Kidney (tissue), 14 donors: ENCODE results near the gene MKNK1. TPM values are rescaled to one million over a fixed set of nuclear protein-coding genes. Genes with fewer than 3 reads are reported as not detected.
A peak's percentile ranks its signal among the peaks of the same experiment; 100 is the strongest.

Experiments used
- DNase-seq, 5 donors: peaks; one replicate each; pipeline ENCODE4 v3.0.0-alpha.2; 2013 to 2020
- FAIRE-seq: peaks from 2 replicates; lab custom pipeline; 2012; peaks lifted over from hg19 to GRCh38; lab: Jason Lieb, UNC
- H3K27ac ChIP-seq, 2 donors: one replicate each; pipeline ENCODE4 v1.7.0; 2013; ENCODE audit warnings: low read depth in 2 of 2, low read length in 2 of 2, inconsistent platforms in 1 of 2
- H3K27me3 ChIP-seq: one replicate; pipeline ENCODE4 v1.7.1; 2013; ENCODE audit warnings: low read length, inconsistent platforms; ENCODE audit not compliant: control insufficient read depth, insufficient read depth
- H3K36me3 ChIP-seq, 3 donors: one replicate each; pipeline versions ENCODE4 v1.7.0 to v1.7.1; 2013; ENCODE audit warnings: low read length in 3 of 3, control low read depth in 1 of 3, inconsistent platforms in 1 of 3; ENCODE audit not compliant: insufficient read depth in 3 of 3, control insufficient read depth in 2 of 3
- H3K4me1 ChIP-seq, 3 donors: one replicate each; pipeline versions ENCODE4 v1.7.0 to v1.7.1; 2013; ENCODE audit warnings: low read length in 3 of 3, inconsistent platforms in 1 of 3, low read depth in 1 of 3; ENCODE audit not compliant: control insufficient read depth in 2 of 3, insufficient read depth in 2 of 3
- H3K4me3 ChIP-seq, 3 donors: one replicate each; pipeline versions ENCODE4 v1.7.0 to v1.8.1; 2013; ENCODE audit warnings: low read length in 3 of 3, control low read depth in 1 of 3, inconsistent platforms in 1 of 3
- H3K9ac ChIP-seq, 3 donors: one replicate each; pipeline versions ENCODE4 v1.7.0 to v1.7.1; 2013; ENCODE audit warnings: low read length in 3 of 3, control low read depth in 1 of 3, inconsistent platforms in 1 of 3
- H3K9me3 ChIP-seq, 3 donors: one replicate each; pipeline versions ENCODE4 v1.7.0 to v1.7.1; 2013; ENCODE audit warnings: low read length in 3 of 3, control low read depth in 1 of 3, inconsistent platforms in 1 of 3; ENCODE audit not compliant: control insufficient read depth in 2 of 3, insufficient read depth in 1 of 3
- intact Hi-C: fragments of 100-400 bp; cut with DNase I; formaldehyde crosslinking; loops from one replicate; pipeline ENCODE4 v1.11.1; 2022
- polyA plus RNA-seq: library from polyadenylated mRNA; stranded (reverse); fragments of 350-450 nt; fragmentation: Illumina TruSeq; extraction: RNeasy Lipid Tissue Mini Kit (QIAGEN cat#74804); gene quantifications from one replicate; pipeline ENCODE4 v1.2.3, GENCODE V29; 2014; ENCODE audit warnings: low read depth, low replicate concordance; ENCODE audit not compliant: insufficient read depth
- total RNA-seq: library from RNA; stranded (reverse); fragmentation: NEBNext Ultra II Directional; extraction: Animal tissue kit (Norgen Biotek cat#: 25700); gene quantifications from one replicate; pipeline ENCODE4 v1.2.1, GENCODE V29; 2021
- TF ChIP-seq, protein P1 (sequence below): IDR thresholded peaks from 3 replicates; pipeline ENCODE4 v1.5.1; 2012; ENCODE audit warnings: mild to moderate bottlenecking, moderate library complexity, borderline replicate concordance; ENCODE audit not compliant: insufficient read depth; ENCODE audit errors: extremely low read depth
- donor health status: control.
- donor health status: control.
- donor health status: control.
- donor health status: control.
- donor health status: control.
- donor health status: DM: yes; HTN: yes; CAD: no.
- donor health status: Normal renal cell carcinoma (clear cell type).

MKNK1 gene
- total and polyA plus RNA-seq, 2 donors from 2014 or later = 17.5 to 49.7 TPM

DNA sequence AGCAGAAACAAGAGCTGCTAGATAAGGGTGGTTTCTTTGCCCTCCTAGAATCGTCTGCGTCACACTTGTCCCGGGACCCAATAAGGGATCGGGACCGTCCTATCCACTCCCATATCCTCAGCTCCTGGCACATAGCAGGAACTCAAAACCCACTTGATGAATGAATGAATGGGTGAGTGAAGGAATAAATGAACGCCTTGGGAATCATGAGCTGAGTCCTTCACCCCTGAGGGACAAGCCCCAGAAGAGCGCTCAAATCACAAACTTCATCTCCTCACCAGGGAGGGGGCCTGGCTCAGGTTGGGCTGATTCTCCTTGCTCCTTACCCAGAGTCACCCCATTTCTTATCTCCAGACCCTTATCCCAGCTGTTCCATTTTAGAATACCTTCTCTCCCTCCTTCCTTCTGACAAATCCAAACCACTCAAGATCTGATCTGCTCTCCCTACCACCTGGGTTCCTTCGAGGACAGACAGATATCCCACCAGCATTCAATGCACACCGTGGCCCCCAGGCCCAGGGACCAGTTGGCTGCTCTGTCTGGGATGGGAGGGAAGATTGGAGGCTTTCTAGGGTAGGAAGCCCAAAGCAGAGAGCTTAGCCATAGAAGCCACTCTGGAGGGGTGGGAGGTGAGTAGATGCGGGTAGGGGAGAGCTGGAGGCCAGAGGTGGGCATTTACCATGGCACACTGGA lies 13.2 kb upstream of the MKNK1 start:
- no peak for DNase-seq
- Histone ChIP-seq H3K27me3 (no peaks in the 10 kb centered on the region), H3K4me3 (peak overlapping the region; percentile 63 to 86 (median 72)), H3K36me3 (no peaks in the 10 kb centered on the region), H3K9me3 (no peaks in the 10 kb centered on the region), H3K27ac (peak overlapping the region; percentile 86 to 93), H3K9ac (peak overlapping the region; percentile 1 to 94 (median 45)), H3K4me1 (peaks cover 0 to 25% (median 12%) of the 10 kb centered on the region in 3 donors)
- TF ChIP-seq, protein P1, sequence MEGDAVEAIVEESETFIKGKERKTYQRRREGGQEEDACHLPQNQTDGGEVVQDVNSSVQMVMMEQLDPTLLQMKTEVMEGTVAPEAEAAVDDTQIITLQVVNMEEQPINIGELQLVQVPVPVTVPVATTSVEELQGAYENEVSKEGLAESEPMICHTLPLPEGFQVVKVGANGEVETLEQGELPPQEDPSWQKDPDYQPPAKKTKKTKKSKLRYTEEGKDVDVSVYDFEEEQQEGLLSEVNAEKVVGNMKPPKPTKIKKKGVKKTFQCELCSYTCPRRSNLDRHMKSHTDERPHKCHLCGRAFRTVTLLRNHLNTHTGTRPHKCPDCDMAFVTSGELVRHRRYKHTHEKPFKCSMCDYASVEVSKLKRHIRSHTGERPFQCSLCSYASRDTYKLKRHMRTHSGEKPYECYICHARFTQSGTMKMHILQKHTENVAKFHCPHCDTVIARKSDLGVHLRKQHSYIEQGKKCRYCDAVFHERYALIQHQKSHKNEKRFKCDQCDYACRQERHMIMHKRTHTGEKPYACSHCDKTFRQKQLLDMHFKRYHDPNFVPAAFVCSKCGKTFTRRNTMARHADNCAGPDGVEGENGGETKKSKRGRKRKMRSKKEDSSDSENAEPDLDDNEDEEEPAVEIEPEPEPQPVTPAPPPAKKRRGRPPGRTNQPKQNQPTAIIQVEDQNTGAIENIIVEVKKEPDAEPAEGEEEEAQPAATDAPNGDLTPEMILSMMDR = no peak
- no peak for FAIRE-seq
- intact Hi-C loops = no loop called here

- FAIRE-seq (no peak), DNase-seq (peak; percentile 64 to 93 (median 76))
- Histone ChIP-seq H3K27me3 (no peaks in the 10 kb centered on the region), H3K9me3 (no peaks in the 10 kb centered on the region), H3K4me3 (peak within 1 kb of the TSS; percentile 63 to 86 (median 72)), H3K9ac (peak within 1 kb of the TSS; percentile 45 to 94 (median 67)), H3K27ac (peak within 1 kb of the TSS; percentile 86 to 93), H3K4me1 (peaks cover 0 to 28% (median 12%) of the 10 kb centered on the region in 3 donors), H3K36me3 (no peaks in the 10 kb centered on the region)
- TF ChIP-seq, protein P1 = no peak
- intact Hi-C loops = no loop called here
Observed at GRCh38 chr1:46616277-46617107, 12.4 kb upstream of the MKNK1 start, which contains the start of gene MOB3C. Gene MOB3C, minus strand, starts transcription at chr1:46616811. Its CDS starts 3,490 bp downstream, at chr1:46613321.

DNA sequence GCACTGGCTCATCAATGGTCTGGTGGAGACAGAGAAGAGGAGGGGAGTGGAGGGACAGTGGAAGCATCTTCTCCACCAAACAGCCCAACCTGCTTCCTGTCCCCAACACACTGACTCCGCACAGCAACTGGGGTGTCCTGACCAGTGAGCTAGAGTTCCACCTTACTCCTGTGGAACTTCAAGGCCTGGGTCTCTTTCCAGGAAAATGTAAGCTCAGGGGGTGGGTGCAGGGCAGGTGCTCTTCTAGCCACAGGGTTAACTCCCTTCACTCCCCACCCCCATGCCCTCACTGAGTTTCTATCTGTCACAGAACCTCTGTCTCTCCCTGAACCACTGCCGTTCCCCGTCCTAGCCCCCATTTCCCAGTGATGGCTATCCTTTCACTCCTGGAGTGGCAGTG lies 11.7 kb upstream of the MKNK1 start:
- FAIRE-seq (no peak), DNase-seq (no peak)
- Histone ChIP-seq H3K36me3 (no peaks in the 10 kb centered on the region), H3K27me3 (no peaks in the 10 kb centered on the region), H3K4me1 (peaks cover 0 to 28% (median 12%) of the 10 kb centered on the region in 3 donors), H3K4me3 (peak overlapping the region; percentile 51 to 86 (median 63)), H3K27ac (peak overlapping the region; percentile 86 to 93), H3K9ac (peak overlapping the region; percentile 11 to 94 (median 67)), H3K9me3 (no peaks in the 10 kb centered on the region)
- intact Hi-C loops = no loop called here
- TF ChIP-seq, protein P1 = no peak
